OCI-M2 (cell line): ENCODE results near the gene CARD16.
"Not testable (repeated sequence)": the region's sequence is repeated elsewhere in the genome, so short reads cannot be mapped to it uniquely, and the experiment has no call there.

Experiments
- DNase-seq: peaks from one replicate; lab custom pipeline; 2025; ENCODE audit not compliant: unreplicated experiment; lab: John Stamatoyannopoulos, UW

The CARD16 gene

GRCh38 chr11:105044557-105045524 lies at the start of gene CARD16:
Gene CARD16 (minus strand): TSS chr11:105045335. CDS start chr11:105045297, 38 bp downstream.
- DNase-seq = not testable (repeated sequence)

GRCh38 chr11:105092256-105093239 lies 47.4 kb upstream of the CARD16 start:
- no peak for DNase-seq

GRCh38 chr11:105081412-105082150 lies 36.4 kb upstream of the CARD16 start:
- DNase-seq = no peak

- DNase-seq = not testable (repeated sequence)
These were observed 35.2 kb upstream of the CARD16 start for GRCh38 chr11:105080171-105080906.

- DNase-seq = no peak
These were observed 33.1 kb upstream of the CARD16 start for GRCh38 chr11:105078283-105078682.

GRCh38 chr11:105077141-105077790 lies 32.1 kb upstream of the CARD16 start:
- not testable (repeated sequence) for DNase-seq

GRCh38 chr11:105074166-105074530 lies 29.0 kb upstream of the CARD16 start:
- no peak for DNase-seq

GRCh38 chr11:105073456-105074165 lies 28.5 kb upstream of the CARD16 start:
- no peak for DNase-seq

GRCh38 chr11:105072080-105072479 lies 26.9 kb upstream of the CARD16 start:
- DNase-seq = not testable (repeated sequence)

GRCh38 chr11:105071089-105071732 lies 26.1 kb upstream of the CARD16 start:
- DNase-seq = no peak

- DNase-seq = no peak
These were observed 25.2 kb upstream of the CARD16 start for GRCh38 chr11:105070306-105070705.

- DNase-seq = not testable (repeated sequence)
These were observed 24.6 kb upstream of the CARD16 start for GRCh38 chr11:105069749-105070148.

GRCh38 chr11:105063245-105063941 lies 18.3 kb upstream of the CARD16 start:
- not testable (repeated sequence) for DNase-seq

- no peak for DNase-seq
These were observed 12.3 kb upstream of the CARD16 start for GRCh38 chr11:105057432-105057831.

- no peak for DNase-seq
These were observed 11.3 kb upstream of the CARD16 start for GRCh38 chr11:105056446-105056845.

GRCh38 chr11:105054723-105055493 lies 9.8 kb upstream of the CARD16 start:
- no peak for DNase-seq

GRCh38 chr11:105052487-105052886 lies 7.4 kb upstream of the CARD16 start:
- no peak for DNase-seq
